Measurements from ENCODE around the gene ZRANB1. TPM values are rescaled to one million over a fixed set of nuclear protein-coding genes. Genes with fewer than 3 reads are reported as not detected.

The ZRANB1 gene
- total and polyA plus RNA-seq, 8 donors, result 7.0 to 63.7 (median 10.9) TPM

DNA sequence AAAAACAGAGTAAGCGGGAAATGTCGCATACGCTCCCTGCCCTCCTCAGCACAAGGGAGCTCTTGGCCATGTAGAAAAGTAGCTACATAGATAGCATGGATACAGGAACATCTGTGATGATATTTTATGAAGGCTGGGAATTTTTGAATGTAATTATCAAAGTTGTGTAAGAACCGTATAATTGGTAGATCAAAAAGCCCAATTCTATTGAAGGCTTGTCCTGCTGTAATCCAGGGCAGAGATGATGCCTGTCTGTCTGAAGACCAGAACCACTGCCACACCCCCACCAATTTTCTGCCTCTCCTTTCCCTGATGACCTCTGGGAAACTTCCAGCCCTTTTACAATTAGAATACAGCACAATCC lies 51.4 kb downstream of the ZRANB1 start:
- intact Hi-C loops (cut with DNase I; ENCODE audit: low total_unique reads), result no loop called here
- H3K9me3 ChIP-seq, result no peaks in the 10 kb centered on the region
- WGBS, 5 donors, result 84 to 96% (median 95%) methylated on average over 4 of the region's 4 CpGs
- peaks cover 0 to 14% (median 8%) of the 10 kb centered on the region in 4 donors for H3K4me1 ChIP-seq
- no peak for DNase-seq
- TF ChIP-seq POLR2AphosphoS5 (IDR thresholded peaks at IDR 0.05) (no peak), EP300 (IDR thresholded peaks at IDR 0.05) (no peak), POLR2A (IDR thresholded peaks at IDR 0.05) (no peak)
- TF ChIP-seq, protein P1, sequence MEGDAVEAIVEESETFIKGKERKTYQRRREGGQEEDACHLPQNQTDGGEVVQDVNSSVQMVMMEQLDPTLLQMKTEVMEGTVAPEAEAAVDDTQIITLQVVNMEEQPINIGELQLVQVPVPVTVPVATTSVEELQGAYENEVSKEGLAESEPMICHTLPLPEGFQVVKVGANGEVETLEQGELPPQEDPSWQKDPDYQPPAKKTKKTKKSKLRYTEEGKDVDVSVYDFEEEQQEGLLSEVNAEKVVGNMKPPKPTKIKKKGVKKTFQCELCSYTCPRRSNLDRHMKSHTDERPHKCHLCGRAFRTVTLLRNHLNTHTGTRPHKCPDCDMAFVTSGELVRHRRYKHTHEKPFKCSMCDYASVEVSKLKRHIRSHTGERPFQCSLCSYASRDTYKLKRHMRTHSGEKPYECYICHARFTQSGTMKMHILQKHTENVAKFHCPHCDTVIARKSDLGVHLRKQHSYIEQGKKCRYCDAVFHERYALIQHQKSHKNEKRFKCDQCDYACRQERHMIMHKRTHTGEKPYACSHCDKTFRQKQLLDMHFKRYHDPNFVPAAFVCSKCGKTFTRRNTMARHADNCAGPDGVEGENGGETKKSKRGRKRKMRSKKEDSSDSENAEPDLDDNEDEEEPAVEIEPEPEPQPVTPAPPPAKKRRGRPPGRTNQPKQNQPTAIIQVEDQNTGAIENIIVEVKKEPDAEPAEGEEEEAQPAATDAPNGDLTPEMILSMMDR (IDR thresholded peaks at IDR 0.05), result no peak
- H3K36me3 ChIP-seq, result peaks cover 66 to 100% (median 97%) of the 10 kb centered on the region in 4 donors
- H3K27me3 ChIP-seq, result no peaks in the 10 kb centered on the region
- H3K27ac ChIP-seq, result peak overlapping the region in 2 of 5 donors; percentile 9 to 49
- no peak overlapping the region for H3K4me3 ChIP-seq

DNA sequence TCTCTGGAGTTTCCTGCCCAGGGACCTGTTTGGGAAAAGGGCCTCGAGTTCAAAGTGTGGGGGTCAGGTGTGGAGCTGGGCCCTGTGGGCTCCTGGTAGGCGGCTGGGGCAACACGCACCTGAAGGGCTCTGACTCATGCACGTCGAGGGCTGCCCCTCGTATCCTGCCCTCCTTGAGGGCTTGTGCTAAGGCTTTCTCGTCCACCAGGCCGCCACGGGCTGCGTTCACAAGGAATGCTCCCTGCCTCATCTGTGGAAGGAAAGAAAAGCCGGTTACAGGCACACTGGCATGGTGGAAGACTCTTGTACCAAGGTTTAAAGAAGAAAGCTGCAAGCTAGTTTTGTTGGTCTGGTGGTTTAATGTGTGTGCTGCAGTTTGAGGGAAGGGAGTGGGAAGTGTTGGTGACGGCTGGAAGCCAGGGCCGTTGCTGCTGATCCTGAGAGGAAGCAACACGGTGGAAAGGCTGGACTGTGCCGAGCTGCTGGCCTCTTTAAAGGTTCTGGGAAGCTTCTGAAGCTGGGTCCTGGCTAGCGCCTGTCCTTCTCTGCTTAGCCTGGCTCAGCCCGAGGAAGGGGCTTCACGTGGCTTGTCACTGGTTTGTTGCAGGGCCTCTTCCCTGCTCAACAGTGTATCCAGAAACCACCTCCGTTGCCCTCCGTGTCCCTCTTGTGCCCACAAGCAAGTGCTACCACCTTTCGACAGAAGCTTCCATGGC lies 52.0 kb downstream of the ZRANB1 start:
- peaks cover 71 to 100% (median 99%) of the 10 kb centered on the region in 4 donors for H3K36me3 ChIP-seq
- 85 to 89% (median 88%) methylated on average over 21 of the region's 21 CpGs for WGBS, 5 donors
- DNase-seq, result peak in 1 of 2 donors; percentile 2

DNA sequence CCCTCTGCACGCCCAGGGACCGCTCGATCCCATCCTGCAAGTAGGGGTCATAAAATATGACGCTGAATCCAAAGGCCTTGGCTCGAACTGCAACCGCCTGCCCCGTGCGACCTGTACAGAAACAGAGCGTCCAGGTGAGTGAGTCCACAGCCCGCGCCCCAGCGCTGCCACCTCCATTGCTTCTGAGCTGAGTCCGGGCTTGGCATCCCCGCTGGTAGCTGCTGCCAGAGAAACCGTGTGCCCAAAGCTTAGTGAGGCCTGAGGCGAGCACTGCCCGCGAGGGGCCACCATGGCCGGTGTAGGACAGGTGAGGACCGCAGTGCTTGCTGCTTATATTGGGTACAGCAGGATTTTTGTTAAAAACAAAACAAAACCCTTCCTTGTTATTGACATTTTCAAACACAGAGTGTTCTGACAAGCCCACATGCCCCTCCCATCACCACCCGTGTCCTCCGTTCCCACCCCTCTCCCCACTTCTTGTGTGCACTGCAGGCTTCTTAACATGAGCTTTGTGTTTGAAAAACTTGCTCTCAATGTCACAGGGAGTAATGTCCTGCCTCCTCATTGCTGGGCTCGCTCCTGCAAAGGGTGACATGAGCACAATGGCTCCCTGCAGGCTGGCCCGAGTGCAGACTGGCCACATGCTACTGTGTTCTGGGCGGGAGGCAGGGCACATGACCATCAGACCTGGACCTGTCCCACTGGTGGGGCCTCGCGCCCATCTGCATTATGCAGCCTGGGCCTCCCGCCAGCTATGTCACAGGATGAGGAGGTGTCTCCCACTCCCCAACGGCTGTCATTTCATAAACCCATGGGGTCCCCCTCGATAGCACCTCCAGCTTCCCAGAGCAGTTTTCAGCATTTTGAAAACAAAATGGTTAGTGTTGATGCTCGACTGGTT lies 52.9 kb downstream of the ZRANB1 start:
- H3K4me3 ChIP-seq, result no peak overlapping the region
- peaks cover 75 to 100% (median 99%) of the 10 kb centered on the region in 4 donors for H3K36me3 ChIP-seq
- TF ChIP-seq EP300 (IDR thresholded peaks at IDR 0.05), result no peak
- intact Hi-C loops (cut with DNase I; ENCODE audit: low total_unique reads), result no loop called here
- no peak overlapping the region for H3K27ac ChIP-seq
- no peaks in the 10 kb centered on the region for H3K27me3 ChIP-seq
- WGBS, 5 donors, result 72 to 87% (median 86%) methylated on average over 13 to 31 of the region's 31 CpGs
- no peaks in the 10 kb centered on the region for H3K9me3 ChIP-seq
- peak; percentile 18 to 25 for DNase-seq
- H3K4me1 ChIP-seq, result peaks cover 9 to 29% (median 21%) of the 10 kb centered on the region in 4 donors

More for the DNA sequence above, 52.0 kb downstream of the ZRANB1 start:
- Histone ChIP-seq H3K4me3 (no peak overlapping the region), H3K9me3 (no peaks in the 10 kb centered on the region), H3K27me3 (no peaks in the 10 kb centered on the region), H3K4me1 (peaks cover 4 to 20% (median 12%) of the 10 kb centered on the region in 4 donors), H3K27ac (peak overlapping the region in 1 of 5 donors; percentile 20)
- intact Hi-C loops (cut with DNase I; ENCODE audit: low total_unique reads), result no loop called here
- TF ChIP-seq, protein P1 (IDR thresholded peaks at IDR 0.05), result no peak
- TF ChIP-seq POLR2AphosphoS5 (IDR thresholded peaks at IDR 0.05) (no peak), POLR2A (IDR thresholded peaks at IDR 0.05) (no peak), EP300 (IDR thresholded peaks at IDR 0.05) (no peak)

GRCh38 chr10:124995605-124996004 lies 53.7 kb downstream of the ZRANB1 start:
- WGBS, 5 donors, result 89 to 98% (median 91%) methylated on average over 10 to 11 of the region's 11 CpGs
- Histone ChIP-seq H3K9me3 (no peaks in the 10 kb centered on the region), H3K36me3 (peaks cover 82 to 100% (median 99%) of the 10 kb centered on the region in 4 donors), H3K4me1 (peaks cover 17 to 37% (median 29%) of the 10 kb centered on the region in 4 donors), H3K27ac (no peak overlapping the region), H3K27me3 (no peaks in the 10 kb centered on the region), H3K4me3 (no peak overlapping the region)
- TF ChIP-seq POLR2AphosphoS5 (IDR thresholded peaks at IDR 0.05), result no peak
- TF ChIP-seq EP300 (IDR thresholded peaks at IDR 0.05), result no peak
- TF ChIP-seq, protein P1 (IDR thresholded peaks at IDR 0.05), result no peak
- TF ChIP-seq POLR2A (IDR thresholded peaks at IDR 0.05), result no peak
- DNase-seq, result peak in 1 of 2 donors; percentile 3
- intact Hi-C loops (cut with DNase I; ENCODE audit: low total_unique reads), result no loop called here
